PFSK-1 (cell line): Measurements from ENCODE around the gene GP1BB.

Experiments
- FOXP2 ChIP-seq: optimal IDR thresholded peaks from 2 replicates; pipeline ENCODE3; 2011; ENCODE audit warnings: borderline replicate concordance, control low read depth, inconsistent platforms; ENCODE audit not compliant: insufficient read depth; ENCODE audit errors: extremely low read length, extremely low read depth
- POLR2AphosphoS5 ChIP-seq: IDR thresholded peaks from 2 replicates; pipeline ENCODE4 v1.6.1; 2012; ENCODE audit warnings: low read depth, mild to moderate bottlenecking, control low read depth, low read length, moderate library complexity
- SIN3A ChIP-seq: IDR thresholded peaks from 2 replicates; pipeline ENCODE4 v1.6.1; 2012; ENCODE audit warnings: mild to moderate bottlenecking, low read length, moderate library complexity, borderline replicate concordance; ENCODE audit not compliant: insufficient read depth
- TAF1 ChIP-seq: IDR thresholded peaks from 2 replicates; pipeline ENCODE4 v1.6.1; 2012; ENCODE audit warnings: low read length, control low read depth, borderline replicate concordance; ENCODE audit not compliant: insufficient read depth
- TF ChIP-seq, protein P1 (sequence below), 2 experiments: IDR thresholded peaks; 2 replicates each; pipeline versions ENCODE4 v1.6.1 to v1.8.0; 2011 to 2012; ENCODE audit warnings: low read depth in 2 of 2, low read length in 2 of 2, control low read depth in 1 of 2, inconsistent platforms in 1 of 2, mild to moderate bottlenecking in 1 of 2, moderate library complexity in 1 of 2; ENCODE audit not compliant: insufficient read depth in 1 of 2

The GP1BB gene

DNA sequence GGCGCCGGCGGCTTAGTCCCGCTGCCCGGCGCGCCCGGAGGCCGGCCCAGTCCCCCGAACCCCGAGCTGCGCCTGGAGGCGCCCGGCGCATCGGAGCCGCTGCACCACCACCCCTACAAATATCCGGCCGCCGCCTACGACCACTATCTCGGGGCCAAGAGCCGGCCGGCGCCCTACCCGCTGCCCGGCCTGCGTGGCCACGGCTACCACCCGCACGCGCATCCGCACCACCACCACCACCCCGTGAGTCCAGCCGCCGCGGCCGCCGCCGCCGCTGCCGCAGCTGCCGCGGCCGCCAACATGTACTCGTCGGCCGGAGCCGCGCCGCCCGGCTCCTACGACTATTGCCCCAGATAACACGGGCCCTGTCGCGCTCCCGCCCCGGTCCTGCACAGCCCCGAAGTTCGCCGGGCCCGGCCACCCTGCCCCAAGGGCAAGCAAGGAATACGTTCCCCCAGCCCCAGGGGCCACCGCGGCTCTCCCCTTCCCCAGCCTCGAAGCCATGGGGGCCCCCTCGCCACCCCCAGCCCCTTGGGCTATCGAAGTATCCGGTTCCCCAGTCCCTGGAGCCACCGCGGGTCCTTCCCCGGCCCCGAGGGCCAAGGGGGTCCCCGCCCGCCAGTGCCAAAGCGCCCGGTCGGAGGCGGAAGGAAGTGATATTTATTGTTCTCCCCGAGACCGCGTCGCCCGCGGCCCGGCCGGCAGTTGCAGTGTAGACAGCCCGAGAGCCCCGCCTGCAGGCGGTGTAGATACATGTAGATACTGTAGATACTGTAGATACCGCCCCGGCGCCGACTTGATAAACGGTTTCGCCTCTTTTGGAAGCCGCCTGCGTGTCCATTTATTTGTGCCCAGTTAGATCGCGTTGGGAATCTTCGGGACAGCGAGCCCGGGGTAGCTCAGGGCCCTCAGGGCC, 43.4 kb downstream of the GP1BB start:
- TF ChIP-seq TAF1 (no peak), FOXP2 (no peak), SIN3A (no peak), POLR2AphosphoS5 (no peak)
- TF ChIP-seq, protein P1, sequence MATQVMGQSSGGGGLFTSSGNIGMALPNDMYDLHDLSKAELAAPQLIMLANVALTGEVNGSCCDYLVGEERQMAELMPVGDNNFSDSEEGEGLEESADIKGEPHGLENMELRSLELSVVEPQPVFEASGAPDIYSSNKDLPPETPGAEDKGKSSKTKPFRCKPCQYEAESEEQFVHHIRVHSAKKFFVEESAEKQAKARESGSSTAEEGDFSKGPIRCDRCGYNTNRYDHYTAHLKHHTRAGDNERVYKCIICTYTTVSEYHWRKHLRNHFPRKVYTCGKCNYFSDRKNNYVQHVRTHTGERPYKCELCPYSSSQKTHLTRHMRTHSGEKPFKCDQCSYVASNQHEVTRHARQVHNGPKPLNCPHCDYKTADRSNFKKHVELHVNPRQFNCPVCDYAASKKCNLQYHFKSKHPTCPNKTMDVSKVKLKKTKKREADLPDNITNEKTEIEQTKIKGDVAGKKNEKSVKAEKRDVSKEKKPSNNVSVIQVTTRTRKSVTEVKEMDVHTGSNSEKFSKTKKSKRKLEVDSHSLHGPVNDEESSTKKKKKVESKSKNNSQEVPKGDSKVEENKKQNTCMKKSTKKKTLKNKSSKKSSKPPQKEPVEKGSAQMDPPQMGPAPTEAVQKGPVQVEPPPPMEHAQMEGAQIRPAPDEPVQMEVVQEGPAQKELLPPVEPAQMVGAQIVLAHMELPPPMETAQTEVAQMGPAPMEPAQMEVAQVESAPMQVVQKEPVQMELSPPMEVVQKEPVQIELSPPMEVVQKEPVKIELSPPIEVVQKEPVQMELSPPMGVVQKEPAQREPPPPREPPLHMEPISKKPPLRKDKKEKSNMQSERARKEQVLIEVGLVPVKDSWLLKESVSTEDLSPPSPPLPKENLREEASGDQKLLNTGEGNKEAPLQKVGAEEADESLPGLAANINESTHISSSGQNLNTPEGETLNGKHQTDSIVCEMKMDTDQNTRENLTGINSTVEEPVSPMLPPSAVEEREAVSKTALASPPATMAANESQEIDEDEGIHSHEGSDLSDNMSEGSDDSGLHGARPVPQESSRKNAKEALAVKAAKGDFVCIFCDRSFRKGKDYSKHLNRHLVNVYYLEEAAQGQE (IDR thresholded peaks at IDR 0.05; ENCODE audit: insufficient read depth in 1 of 2, low read depth in 2 of 2, low read length in 2 of 2), result no peak

DNA sequence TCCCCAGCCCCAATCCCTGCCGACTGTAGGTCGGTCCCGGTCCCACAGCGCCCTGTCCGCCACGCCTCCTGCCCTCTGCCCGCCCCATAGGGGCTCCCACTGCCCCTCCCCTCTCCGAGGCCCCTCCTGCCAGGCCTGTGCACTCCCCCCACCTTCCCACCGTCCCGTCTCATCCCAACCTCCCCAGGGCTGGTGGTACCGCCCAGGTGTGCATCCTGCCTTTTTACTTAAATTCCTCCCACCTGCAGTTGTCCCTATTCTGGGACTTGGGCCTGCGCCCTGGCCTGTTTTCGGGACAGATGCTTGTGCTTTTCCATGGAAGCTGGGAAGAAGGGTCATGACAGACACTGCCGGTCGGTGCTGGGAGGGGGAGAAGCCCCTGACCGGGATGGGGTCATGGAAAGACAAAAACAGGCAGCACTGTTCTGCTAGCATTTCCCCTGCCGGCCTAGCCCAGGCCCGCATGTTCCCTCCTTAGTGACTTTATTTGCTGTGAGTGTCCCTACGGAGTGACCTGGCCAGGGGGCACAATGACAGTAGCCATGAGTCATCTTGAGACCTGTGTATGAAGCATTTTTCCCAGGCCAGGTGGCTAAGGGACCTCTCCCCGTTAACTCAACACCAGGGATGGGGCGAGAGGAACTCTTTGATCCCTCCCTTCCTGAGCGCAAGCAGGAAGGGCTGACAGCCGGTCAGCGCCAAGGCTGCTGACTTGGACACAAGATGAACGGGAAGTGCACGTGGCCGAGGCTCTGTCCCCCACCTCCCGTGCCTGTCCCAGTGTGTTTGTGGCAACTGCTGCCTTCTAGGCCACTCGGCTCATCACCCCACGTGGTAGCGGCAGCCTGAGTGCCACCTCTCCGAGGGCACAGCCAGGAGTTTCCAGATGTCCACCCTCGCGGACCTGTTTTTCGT, 44.3 kb downstream of the GP1BB start:
- TF ChIP-seq, protein P1 (IDR thresholded peaks at IDR 0.05; ENCODE audit: insufficient read depth in 1 of 2, low read depth in 2 of 2, low read length in 2 of 2), result no peak
- no peak for TF ChIP-seq POLR2AphosphoS5
- no peak for TF ChIP-seq TAF1
- no peak for TF ChIP-seq FOXP2
- no peak for TF ChIP-seq SIN3A

- TF ChIP-seq POLR2AphosphoS5 (no peak), FOXP2 (no peak), TAF1 (no peak), SIN3A (no peak)
- TF ChIP-seq, protein P1 (IDR thresholded peaks at IDR 0.05; ENCODE audit: insufficient read depth in 1 of 2, low read depth in 2 of 2, low read length in 2 of 2), result no peak
Measured at GRCh38 chr22:19769393-19769715, 46.0 kb downstream of the GP1BB start.

GRCh38 chr22:19770349-19771220, 47.2 kb downstream of the GP1BB start:
- TF ChIP-seq SIN3A, result no peak
- no peak for TF ChIP-seq TAF1
- TF ChIP-seq, protein P1 (IDR thresholded peaks at IDR 0.05; ENCODE audit: insufficient read depth in 1 of 2, low read depth in 2 of 2, low read length in 2 of 2), result no peak
- no peak for TF ChIP-seq POLR2AphosphoS5
- TF ChIP-seq FOXP2, result no peak
